GM19397 (cell line): Measurements from ENCODE around the gene SERPINB8.

Experiments
- ATAC-seq: cut with Tn5 transposase; IDR thresholded peaks from one replicate; pipeline ENCODE4 v1.9.1; 2021; ENCODE audit warnings: mild to moderate bottlenecking, moderate library complexity; ENCODE audit not compliant: unreplicated experiment

The SERPINB8 gene

DNA sequence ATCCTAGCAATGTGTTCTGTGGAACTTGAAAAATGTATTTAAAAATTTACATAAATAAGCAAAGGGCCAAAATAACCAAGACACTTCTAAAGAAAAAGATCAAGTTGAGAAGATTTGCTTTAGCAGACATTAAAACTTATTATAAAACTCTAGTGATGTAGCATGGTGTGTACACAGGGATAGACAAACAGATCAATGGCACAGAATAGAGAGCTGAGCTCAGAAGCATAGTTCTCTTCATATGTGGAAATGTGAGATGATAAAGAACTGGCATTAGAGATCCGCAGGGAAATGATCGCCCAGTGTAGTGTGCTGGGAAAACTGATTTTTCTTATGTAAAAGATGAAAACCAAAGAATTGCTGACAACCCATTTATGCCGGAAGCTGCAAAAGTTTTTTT, 39.4 kb downstream of the SERPINB8 start:
- ATAC-seq = no peak

- no peak for ATAC-seq
These were observed 41.6 kb downstream of the SERPINB8 start for GRCh38 chr18:64011513-64011912.

DNA sequence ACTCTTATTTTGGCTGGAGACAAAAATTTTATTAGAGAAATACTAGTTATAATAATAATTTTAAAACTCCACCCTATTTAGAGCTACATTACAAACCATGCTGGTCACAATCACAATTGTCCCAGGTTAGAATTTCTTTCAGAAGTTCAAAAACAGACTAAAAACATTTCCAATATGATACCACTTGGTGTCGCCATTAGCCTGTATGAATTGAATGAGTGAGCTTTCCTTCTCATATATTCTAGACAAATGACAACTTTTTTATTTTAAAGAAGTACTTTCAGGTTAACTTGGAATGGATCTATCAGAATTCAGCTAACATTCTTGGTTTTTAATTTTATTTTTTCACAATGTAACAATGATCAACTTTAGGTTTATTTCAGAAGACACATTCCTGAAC, 48.0 kb downstream of the SERPINB8 start:
- ATAC-seq = no peak

DNA sequence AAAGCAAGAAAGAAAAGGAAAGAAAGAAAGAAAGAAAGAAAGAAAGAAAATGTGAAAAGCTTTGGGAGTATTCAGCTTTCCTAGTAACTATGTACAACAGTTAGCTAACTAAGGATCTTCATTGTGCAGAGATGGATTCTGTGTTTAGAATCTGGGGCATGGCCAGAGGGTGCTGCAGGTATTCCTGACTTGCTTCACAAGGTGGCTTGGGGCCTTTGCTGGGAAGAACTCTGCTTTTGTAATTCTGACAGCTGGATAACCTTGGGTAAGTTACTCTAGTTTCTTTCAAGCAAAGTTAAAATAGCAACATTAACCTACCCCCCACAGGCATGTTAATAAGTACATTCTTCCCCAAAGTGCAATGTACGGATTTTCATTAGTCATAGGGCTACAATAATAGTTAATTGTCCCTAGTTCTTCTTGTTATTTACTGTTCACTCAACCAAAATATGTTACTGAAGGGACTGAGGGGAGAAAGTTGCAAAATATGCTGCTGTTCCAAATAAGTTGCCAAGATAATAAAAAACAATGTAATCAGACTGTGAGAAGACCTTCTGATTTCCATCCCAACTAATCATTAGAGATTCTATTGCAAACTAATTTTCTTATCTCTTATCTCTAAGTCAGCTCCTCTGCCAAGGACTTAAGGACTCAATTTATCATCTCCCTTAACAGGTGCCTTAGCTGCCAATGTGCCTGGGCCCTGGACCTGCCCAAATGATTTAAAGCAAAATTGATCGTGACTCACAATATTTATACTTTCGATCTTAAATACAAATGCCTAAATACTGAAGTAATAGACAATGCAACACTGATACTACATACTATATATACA, 50.3 kb downstream of the SERPINB8 start:
- ATAC-seq = no peak

- ATAC-seq = no peak
These were observed 56.5 kb downstream of the SERPINB8 start for GRCh38 chr18:64026350-64026749.

DNA sequence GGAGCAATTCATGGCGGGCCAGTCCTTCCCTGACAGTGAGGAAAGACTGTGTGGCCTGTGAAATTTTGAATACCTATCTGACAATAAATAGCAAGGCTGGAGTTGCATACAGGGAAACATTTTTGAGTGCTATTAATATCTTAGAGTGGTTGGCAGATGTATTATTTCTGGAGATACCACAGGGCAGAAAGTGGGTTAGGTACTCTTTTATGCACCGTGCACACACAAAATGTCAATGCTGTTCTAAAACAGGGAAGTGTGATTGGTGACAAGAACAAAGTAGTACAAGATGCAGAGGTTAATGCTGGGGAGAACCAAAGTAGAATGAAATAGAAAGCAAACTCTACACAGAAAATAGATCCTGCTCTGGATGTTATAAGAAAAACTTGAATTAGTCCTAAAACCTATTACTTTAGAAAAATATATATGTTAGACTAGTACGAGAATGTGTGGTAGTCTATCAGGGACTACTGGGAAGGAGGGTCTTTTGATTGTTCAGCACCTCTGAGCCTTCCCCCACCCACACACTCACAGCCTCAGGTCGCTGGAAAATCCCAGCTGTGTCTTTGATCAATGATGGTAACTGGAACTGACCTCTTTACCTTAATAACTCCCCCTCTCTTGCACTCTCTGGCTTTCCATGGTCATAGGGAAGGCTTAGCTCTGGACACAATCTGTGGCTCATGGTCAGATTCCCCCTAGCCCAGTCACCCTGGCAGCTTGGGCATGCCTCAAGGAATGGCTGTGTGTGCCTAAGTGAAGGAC, 58.2 kb downstream of the SERPINB8 start:
- peak; percentile 81 for ATAC-seq

DNA sequence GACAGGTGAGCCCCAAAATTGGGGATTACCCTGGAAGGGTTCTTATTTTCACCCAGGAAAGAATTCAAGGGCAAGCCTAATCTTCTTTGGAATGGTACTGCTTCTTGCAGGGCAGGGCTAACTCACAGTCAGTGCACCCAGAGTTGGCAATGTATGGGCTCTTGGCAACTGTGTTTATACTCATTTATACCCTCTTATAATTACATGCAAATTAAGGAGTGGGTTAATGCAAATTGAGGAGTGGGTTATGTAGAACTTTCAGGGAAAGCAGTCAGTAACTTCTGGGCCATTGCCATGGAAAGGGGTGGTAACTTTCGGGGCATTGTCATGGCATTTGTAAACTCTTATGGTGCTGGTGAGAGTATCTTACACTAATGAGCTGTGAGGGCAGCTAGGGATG, 59.2 kb downstream of the SERPINB8 start:
- ATAC-seq = no peak

DNA sequence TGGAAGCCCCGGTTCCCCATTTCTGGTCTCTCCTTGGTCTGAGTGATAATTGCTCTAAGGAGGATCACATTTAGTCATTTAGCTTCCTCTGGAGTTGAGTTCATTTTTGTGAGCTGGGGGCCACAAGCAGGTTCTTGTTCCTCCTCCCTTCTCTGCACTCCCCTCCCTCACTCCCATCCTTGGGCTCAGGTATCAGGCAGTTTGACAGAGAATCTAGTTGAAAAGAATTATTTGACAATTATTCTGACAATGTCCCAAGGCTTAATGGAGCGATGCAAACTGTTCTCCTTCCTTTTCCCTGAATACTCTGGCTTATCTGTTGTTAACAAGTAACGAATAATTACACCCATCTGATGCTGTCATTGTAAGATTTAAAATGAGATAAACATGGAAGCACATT, 61.5 kb downstream of the SERPINB8 start:
- no peak for ATAC-seq

DNA sequence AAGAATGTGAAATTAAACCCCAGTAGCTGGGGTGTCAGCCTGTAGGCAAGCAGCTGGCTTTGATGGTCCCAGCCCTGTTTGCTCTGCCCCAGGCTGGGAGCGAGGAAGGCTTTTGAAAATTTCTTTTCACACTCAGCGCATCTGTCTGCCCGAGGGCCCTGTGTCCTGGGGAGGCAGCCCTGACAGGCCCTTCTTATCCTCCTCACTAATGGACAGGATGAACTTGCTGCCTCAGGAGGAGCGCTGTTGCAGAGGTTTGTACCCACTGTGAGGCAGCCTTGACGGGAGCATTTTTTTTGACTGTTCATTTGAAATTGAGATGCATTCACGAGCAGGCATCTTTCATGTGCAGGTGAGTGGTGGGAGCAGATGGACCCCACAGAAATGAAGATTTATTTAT, 62.4 kb downstream of the SERPINB8 start:
- no peak for ATAC-seq

GRCh38 chr18:64037812-64038414, 68.0 kb downstream of the SERPINB8 start:
- peak; percentile 67 for ATAC-seq
